Hypothalamus (tissue), 51 donors: ENCODE data around the gene VTI1B.
A peak's percentile ranks its signal among the peaks of the same experiment; 100 is the strongest.
"Not testable (repeated sequence)": the region's sequence is repeated elsewhere in the genome, so short reads cannot be mapped to it uniquely, and the experiment has no call there.

ENCODE experiments used
- DNase-seq, 51 donors: peaks; one replicate each; lab custom pipeline; 2025; lab: John Stamatoyannopoulos, UW

VTI1B gene

GRCh38 chr14:67674480-67675218, at the start of gene VTI1B:
VTI1B (minus strand) TSS chr14:67674632; CDS start chr14:67674489, 143 bp downstream.
- peak; percentile 32 to 98 (median 82) for DNase-seq

- peak in 32 of 51 donors; percentile 3 to 69 (median 29) for DNase-seq
These were observed 47.9 kb upstream of the VTI1B start for GRCh38 chr14:67722293-67722692.

DNA sequence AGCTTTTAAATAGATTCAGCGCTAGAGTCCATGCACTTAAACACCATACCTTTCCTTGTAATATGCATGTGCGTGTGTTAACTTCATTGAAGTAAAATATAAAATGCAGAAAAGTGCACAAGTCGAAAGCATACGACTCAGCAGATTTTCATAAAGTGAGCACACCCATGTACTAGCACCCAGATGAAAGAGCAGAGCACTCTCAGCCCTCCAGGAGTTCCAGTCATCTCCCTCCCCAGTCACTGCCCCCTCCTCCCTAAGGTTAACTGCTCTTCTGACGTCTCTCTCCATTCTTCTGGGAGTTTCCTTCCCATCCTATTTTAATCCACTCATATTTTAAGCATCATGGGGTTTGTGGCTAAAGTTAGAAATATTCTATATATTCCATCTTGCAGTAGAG, 47.4 kb upstream of the VTI1B start:
- DNase-seq = no peak

DNA sequence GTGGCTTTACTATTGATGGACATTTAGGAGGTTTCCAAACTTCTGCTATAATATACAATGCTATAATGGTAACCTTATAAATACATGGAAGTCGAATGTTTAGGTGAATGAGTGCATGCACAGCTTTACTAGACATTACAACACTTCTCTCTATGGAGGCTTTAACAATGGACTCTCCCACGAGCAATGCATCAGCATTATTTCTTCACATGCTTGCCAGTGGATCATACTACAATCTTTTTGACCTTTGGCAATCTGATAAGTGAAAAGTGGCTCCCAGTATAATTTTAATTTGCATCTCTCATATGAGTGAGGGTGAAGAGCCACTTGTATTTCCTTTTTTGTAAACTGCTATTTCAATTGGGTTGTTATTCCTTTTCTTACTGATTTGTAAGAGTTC, 45.4 kb upstream of the VTI1B start:
- DNase-seq = no peak

DNA sequence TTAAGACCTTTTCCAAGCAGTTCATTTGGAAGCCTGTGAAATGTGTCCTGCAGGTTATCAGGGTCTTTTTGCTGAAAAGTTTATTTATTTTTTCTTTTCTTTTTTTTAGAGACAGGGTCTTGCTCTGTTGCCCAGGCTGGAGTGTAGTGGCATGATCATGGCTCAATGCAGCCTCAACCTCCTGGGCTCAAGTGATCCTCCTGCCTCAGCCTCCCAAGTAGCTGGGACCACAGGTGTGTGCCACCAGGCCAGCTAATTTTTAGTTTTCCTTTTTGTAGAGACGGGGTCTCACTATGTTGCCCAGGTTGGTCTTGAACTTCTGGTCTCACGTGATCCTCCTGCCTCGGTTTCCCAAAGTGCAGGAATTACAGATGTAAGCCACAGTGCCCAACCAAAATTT, 45.0 kb upstream of the VTI1B start:
- DNase-seq = not testable (repeated sequence)

DNA sequence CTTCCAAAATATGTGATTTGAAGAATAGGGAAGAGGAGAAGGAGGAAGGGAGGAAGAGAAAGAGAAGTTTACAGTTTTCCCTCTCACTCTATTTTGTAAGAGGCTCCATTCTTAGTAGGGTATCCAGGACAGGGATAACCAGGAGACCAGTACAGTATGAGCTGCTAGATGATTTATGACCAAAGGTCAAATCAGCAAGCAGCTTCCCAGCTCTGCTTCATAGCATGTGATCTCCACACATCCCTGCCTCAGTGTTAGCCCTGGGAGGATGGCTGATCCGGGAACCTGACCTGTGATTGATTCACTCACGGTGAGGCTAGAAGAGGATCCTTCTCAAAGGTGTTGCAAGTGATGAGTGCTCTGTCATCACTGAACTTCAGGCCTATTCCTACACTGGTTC, 43.8 kb upstream of the VTI1B start:
- no peak for DNase-seq

- no peak for DNase-seq
These were observed 42.6 kb upstream of the VTI1B start for GRCh38 chr14:67717048-67717447.

- no peak for DNase-seq
These were observed 35.8 kb upstream of the VTI1B start for GRCh38 chr14:67710209-67710608.

DNA sequence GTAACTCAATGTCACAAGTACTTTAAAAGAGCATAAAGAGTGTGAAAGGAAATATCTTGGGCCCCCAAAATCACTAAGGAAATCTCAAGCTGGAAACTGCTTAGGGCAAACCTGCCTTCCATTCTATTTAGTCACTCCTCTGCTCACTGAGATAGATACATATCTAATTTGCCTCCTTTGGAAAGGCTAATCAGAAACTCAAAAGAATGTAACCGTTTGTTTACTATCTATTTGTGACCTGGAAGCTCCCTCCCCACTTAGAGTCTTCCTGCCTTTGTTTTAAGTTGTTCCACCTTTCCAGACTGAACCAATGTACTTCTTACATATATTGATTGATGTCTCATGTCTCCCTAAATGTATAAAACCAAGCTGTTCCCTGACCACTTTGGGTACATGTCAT, 35.4 kb upstream of the VTI1B start:
- not testable (repeated sequence) for DNase-seq

DNA sequence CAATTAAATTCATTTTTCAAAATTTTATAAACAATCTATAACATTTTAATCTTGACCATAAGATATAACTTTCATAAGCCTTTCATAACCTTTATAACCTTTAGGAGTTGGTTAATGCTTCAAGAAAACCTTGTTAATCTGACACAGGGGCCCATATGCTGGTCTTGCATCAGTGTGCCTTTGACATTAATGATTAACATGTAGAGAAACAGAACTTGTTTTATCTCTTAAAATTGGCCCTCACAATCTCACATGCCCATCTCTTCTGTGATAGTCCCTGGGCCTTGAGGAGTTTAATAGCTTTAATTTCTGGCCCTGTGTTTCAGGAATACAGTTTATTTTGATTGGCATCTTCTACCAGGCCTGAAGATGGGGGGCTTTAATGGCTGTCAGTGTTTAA, 34.9 kb upstream of the VTI1B start:
- not testable (repeated sequence) for DNase-seq

- no peak for DNase-seq
These were observed 30.8 kb upstream of the VTI1B start for GRCh38 chr14:67705211-67705610.

GRCh38 chr14:67704484-67705089, 30.2 kb upstream of the VTI1B start:
- DNase-seq = peak in 15 of 51 donors; percentile 5 to 86 (median 19)

DNA sequence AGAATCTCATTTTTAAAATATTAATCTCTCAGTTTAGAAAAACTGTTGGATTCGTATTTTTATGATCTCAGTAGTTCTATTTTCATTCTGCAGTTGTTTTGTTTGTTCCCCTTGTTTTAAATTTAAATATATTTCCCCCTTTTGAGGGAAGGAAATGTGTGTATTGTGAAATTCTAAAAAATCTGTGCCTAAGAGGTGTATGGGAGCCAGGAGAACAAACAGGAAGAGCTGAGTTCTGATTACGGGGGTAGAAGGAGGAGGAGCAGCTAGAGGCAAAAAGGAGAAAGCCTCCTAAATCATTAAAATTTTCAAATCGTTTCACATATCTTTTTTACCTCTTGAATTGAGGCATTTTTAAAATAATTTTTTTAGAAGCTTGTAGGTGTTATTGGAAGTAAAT, 29.6 kb upstream of the VTI1B start:
- DNase-seq = no peak

- DNase-seq = not testable (repeated sequence)
These were observed 27.1 kb upstream of the VTI1B start, which contains the start of gene RDH12 for GRCh38 chr14:67701492-67701891. RDH12 (plus strand) TSS chr14:67701886; CDS start chr14:67722643, 20,757 bp downstream.

DNA sequence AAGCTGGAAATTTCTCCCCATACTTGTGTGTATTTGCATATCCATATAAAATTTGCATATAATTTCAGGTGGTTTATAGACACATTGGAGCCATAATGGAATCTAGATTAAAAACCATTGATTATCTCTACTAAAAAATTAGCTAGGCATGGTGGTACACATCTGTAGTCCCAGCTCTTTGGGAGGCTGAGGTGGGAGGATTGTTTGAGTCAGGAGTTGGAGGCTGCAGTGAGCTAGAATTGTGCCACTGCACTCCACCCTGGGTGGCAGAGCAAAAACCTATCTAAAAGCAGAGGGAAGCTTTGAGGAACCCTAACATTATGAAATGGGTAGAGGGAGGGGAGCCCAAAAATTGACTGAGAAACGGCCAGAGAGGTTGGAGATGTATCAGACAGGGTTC, 23.7 kb upstream of the VTI1B start:
- DNase-seq = no peak

DNA sequence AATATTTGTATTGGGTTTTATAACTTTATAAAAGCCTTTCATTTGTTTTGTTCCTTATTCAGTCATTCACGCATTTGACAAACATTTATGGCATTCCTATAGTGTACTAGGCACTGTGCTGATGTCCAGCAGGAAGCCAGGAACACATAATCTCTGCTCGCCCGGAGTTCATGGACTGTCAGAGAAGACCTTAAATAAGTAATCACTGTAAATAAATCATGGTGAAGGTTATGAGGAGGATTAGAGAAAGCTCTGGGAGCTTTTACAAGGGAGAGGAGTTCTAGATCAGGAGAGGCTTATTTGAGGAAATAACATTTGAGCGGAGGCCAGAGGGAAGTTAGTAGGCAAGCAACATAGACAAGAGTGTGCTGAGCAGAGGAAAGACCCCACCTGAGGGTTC, 22.6 kb upstream of the VTI1B start:
- no peak for DNase-seq

GRCh38 chr14:67695394-67695949, 21.0 kb upstream of the VTI1B start, which contains the start of gene RDH11:
RDH11 (minus strand) TSS chr14:67695764; CDS start chr14:67695703, 61 bp downstream.
- DNase-seq = peak in 50 of 51 donors; percentile 9 to 92 (median 78)

- DNase-seq = peak in 40 of 51 donors; percentile 7 to 85 (median 47)
These were observed 20.5 kb upstream of the VTI1B start for GRCh38 chr14:67694791-67695393.

DNA sequence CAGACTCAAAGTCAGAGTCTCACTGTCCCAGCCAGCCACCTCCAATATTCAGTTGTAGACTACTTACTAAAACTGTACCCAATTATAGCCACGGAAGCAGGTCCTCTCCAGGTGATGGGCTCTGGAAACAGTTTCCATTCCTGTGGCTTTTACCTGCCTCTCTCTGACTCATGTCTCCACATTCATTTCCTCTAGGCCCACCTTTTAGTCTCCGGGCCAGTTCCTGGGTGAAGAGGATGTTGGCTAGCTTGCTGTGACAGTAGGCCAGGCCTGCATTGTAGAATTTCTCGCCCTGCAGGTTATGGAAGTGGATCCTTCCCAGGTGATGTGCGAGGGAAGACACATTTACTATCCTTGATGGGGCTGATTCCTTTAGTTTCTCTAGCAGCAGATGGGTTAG, 15.6 kb upstream of the VTI1B start:
- DNase-seq = no peak

DNA sequence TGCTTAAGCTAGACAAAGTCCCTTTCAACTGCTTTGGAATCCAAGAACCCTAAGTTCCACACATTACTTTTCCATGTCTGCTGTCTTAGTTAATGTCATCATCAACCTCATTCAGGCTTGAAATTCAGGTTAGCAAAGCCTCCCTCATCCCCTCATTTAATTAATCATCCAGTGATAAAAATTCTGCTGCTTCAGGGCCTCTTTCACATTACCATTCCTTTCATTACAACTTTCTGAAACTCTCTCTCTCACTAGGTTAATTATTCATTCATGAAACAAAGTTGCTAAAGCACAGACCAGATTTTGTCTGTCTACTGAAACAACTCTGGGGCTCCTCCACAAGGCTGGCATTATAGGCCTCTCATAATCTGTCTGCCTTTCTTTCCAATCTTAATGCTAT, 9.4 kb upstream of the VTI1B start:
- DNase-seq = no peak

DNA sequence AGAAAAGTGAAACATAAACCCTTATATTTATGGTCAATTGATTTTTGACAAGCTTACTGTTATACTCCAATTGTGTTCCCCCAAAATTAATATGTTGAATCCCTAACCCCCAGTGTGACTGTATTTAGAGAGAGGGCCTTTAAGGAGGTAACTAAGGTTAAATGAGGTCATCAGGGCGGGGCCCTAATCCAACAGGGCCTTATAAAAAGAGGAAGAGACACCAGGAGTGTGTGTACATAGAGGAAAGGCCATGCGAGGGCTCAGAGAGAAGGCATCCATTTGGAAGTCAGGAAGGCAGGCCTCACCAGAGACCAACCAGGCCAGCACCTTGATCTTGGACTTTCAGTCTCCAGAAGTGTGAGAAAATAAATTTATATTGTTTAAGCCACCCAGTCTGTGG, 6.5 kb upstream of the VTI1B start:
- no peak for DNase-seq
